Activated gamma-delta T cell treated with Interleukin-2 at 50 U/mL for 16 hours (primary cell): ENCODE measurements around the gene UBTF.
"Not testable (repeated sequence)": the region's sequence is repeated elsewhere in the genome, so short reads cannot be mapped to it uniquely, and the experiment has no call there.

Experiments
- DNase-seq: peaks from one replicate; pipeline ENCODE4 v3.0.0-alpha.2; 2020

The UBTF gene

DNA sequence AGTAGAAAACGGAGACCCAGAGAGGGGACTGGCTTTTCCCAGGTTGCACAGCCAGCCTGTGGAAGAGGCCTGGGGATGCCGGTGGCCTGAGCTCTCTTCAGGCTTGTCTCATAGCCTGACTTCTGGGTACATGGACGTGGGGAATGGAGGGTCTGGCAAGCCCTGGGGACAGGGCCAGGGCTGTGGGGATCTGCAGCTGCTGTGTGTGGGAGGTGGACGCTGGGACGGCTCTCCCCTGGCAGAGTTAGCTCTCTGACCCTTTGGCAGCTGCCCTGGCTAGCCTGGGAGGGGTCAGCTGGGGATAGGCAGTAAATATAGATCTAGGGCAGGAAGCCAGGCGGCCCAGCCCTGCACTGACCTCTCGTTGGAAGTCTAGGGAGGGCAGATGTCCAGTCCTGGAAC, 28.0 kb upstream of the UBTF start:
- no peak for DNase-seq

DNA sequence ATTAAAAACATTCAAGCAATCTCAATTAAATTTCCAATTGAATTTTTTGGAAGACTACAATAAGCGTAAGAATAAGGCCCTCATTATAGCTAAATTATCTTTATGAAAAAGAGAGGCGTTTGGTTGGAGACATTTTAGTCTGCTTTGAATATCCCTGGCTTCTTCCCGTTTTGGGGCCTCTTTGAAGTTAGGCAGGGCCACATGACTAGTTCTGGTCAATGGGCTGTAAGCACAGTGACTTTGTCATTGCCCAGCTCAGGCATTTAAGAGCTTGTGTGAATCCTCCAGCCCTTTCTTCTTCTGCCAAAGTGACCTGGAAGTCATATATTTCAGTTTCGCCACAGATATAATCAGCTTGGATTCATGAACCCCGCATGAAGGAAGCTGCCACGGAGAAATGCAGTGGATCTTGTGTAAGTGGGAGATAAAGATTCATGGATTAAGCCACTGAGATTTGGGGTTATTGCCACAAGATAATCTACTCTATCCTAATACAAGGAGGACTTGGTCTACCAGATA, 21.7 kb upstream of the UBTF start:
- no peak for DNase-seq

DNA sequence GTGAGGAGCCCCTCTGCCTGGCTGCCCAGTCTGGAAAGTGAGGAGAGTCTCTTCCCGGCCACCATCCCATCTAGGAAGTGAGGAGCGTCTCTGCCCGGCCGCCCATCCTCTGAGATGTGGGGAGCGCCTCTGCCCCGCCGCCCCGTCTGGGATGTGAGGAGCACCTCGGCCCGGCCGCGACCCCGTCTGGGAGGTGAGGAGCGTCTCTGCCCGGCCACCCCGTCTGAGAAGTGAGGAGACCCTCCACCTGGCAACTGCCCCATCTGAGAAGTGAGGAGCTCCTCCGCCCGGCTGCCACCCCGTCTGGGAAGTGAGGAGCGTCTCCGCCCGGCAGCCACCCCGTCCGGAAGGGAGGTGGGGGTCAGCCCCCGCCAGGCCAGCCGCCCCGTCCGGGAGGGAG, 18.4 kb upstream of the UBTF start:
- not testable (repeated sequence) for DNase-seq

DNA sequence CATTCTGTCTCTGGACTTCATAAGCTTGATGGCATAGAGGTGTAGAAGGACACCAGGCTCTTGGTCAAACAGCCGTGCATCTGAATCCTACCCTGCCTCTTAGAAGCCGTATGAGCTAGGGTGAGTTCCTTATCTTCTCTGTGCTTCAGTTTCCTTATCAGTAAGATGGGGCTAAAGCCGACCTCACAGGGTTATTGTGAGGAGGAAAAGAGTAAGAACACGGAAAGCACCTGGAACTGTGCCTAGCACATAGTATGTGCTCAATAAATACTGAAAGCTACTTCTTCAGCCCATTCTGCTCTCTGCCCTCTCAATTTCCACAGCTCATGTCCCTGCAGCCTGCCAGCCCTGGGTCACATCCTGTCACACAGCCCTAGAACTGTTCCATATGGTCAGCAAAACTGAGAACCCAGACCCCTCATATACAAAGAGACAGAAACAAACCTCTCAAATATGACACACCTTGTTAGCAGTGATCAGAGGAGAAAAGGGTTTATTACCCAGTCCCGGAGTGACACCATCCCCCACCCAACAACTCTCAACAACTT, 17.0 kb upstream of the UBTF start:
- no peak for DNase-seq

DNA sequence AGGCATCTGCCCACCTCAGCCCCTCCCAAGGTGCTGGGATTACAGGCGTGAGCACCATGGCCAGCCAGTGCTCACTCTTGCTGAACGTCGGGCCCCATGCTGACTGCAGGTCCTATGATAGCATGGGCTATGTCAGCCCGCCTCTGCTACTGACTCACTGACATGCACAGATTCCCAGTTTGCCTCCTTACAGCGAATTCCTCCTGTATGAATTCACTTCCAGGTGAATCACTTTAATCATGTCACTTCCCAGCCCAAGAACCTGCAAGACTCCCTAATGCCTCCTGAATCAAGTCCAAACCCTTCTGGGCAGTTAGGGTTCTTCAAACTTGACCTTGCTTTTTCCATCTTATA, 16.1 kb upstream of the UBTF start:
- no peak for DNase-seq

DNA sequence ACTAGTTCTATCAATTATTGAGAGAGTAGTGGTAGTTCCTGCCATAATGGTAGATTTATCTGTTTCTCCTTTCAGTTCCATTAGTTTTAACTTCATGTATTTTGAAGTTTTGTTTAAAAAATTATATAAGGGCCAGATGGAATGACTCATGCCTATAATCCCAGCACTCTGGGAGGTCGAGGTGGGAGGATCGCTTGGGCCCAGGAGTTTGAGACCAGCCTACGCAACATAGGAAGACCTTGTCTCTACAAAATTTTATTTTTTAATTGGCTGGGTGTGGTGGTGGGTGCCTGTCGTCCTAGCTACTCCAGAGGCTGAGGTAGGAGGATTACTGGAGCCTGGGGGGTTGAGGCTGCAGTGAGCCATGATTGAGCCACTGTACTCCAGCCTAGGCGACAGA, 14.1 kb upstream of the UBTF start:
- DNase-seq, result no peak

DNA sequence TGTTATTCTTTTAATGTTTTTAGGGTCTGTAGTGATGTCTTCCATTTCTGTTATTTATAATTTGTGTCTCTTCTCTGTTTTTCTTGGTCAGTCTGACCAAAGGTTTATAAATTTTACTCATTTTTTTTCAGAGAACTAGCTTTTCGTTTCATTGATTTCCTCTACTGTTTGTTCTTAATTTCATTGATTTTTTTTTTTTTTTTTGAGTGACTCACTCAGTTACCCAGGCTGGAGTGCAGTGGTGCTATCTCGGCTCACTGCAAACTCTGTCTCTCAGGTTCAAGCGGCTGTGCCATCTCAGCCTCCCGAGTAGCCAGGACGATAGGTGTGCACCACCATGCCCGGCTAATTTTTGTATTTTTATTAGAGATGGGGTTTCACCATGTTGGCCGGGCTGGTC, 12.6 kb upstream of the UBTF start:
- no peak for DNase-seq

DNA sequence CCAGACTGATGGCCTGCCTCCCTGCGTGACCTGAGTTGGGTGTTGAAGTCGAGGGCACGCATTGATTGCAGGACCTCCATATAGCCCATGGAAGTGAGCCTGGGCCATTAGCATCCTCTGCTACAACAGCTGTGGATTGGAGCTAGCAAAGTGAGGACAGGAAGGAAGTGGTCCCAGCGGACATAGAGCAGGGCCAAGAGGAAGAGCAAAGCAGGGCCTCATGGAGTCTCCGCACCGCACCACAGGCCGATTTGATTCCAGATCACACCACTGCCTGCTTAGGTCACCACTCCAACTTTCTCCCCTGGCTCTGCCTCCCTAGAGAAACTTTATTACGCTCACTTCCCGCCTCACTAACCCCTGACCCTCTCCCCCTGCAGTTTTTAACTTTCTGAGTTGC, 10.7 kb upstream of the UBTF start:
- DNase-seq, result no peak

DNA sequence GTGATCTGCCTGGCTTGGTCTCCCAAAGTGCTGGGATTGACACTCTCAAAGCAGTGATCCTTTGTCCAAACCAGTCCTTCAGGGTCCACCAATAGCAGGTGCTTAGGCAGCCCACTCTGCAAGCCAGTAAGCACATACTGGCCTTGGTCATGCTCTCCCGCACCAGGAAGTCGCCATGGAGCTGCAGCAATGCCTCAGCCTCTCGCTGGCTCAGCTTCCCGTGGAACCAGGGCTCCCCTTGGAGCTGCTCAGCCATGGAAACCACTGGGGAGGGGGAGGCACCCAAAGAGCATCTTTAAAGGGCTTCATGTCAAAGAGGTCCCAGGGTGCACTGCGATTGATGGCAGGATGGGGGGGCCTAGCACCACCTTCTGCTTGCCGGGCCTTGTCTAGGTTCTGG, 9.6 kb upstream of the UBTF start:
- no peak for DNase-seq

DNA sequence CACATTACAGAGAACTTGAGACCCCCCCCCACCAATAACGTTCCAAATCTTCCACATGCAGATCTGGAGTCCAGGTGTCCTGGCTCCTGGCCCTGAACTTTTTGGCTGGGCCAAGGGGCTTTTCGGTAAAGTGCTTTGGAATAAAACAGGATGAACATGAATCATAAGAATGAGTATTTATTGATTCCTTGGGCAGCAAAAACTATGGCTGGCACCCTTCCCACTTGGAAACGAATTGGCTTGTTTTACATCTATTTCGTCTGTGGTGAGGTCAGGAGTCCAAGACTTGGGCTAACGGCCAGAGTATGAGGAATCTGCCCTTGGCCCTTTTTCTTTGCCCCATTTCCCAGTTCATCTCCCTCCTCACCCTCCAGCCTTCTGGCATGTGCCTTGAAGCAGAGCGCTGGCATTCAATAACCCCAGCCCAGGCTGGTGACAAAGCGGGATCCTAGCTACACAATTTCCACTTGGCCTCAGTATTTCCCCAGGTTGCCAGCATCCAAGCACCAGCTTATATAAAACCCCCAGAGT, 4.1 kb upstream of the UBTF start:
- DNase-seq, result no peak

DNA sequence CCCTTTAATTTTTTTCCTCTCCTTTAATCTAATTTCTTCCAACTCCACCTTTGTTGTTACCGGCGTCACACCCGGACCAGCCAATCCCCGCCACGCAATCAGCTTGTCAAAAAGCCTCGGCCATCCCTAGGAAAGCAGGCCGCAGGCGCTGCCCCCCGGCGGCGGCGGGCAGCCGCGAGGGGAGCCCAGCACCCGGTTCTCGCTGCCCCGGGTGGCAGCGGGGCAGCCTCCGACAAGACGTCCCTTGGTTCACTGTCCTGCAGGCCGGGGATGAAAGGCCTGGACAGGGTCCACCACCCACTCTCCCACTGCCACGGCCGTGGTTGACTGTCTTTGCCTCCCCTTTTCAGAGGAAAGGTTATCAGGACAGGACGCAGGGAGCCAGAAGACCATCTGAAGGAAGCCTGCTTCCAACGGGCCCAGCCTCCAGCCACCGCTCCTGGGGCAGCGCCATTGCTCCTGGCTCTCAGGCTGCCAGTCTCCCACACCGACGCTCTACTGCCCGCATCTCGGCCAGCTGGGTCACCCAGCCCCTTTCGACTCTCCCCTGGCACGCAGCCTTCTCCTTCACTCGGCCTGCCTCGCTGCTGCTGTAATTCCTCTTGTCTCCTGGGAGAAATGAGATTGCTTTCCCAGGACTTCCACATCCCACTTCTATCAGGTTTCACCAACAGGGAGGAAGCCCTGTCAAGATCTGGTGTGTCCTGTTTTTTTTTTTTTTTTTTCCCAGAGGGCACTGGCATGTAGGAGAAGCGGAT, 2.8 kb upstream of the UBTF start:
- peak; percentile 37 for DNase-seq

DNA sequence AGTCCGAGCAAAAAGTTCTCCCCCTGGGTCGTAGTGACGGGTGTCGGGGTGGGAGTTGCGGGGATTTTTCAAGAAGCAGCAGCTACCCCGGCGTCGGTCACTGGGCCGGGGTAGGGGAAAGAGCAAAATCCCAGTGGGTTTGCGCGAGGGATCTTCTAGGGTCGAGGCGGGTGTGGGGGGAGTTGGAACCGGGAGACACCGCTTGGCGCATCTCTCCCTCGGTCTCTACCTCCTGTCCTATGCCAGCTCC, 2.3 kb upstream of the UBTF start:
- DNase-seq, result no peak

DNA sequence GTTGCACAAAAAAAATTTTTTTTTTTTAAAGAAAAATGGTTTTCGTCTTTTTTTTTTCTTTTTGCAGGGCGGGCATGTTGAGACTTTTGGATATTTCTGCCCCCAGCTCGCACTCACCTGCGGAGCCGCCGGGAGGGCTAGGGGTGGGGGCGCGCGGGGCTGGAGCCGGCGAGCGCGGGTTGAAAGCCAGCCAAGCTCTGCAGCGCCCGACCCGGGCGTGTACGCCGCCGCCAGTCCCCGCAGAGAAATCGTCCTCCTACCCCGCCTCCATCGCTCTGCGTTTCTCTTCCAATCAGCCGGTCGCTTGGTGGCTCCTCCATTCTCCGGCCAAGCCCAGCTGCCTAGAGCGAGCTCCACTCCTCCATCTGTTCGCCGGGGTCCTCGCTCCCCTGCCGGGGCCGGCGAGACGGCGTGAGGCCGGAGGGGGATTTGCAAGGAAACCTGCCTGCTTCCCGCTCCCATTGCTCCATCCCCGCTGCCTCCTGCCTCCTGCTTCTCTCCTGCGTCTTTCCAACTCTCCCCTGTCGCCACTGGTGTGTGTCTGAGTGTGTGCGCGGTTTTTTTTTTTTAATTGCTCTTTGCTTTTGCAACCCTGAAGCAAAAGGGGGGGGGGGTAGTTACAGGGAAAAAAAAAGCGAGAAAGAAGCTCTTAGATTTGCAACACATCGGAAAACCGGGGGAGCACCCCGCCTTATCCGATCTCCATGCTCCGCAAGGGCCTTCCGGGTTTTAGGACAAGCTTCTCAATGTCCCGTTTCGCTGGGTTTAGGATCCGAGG, 1.8 kb upstream of the UBTF start:
- peak; percentile 53 for DNase-seq

DNA sequence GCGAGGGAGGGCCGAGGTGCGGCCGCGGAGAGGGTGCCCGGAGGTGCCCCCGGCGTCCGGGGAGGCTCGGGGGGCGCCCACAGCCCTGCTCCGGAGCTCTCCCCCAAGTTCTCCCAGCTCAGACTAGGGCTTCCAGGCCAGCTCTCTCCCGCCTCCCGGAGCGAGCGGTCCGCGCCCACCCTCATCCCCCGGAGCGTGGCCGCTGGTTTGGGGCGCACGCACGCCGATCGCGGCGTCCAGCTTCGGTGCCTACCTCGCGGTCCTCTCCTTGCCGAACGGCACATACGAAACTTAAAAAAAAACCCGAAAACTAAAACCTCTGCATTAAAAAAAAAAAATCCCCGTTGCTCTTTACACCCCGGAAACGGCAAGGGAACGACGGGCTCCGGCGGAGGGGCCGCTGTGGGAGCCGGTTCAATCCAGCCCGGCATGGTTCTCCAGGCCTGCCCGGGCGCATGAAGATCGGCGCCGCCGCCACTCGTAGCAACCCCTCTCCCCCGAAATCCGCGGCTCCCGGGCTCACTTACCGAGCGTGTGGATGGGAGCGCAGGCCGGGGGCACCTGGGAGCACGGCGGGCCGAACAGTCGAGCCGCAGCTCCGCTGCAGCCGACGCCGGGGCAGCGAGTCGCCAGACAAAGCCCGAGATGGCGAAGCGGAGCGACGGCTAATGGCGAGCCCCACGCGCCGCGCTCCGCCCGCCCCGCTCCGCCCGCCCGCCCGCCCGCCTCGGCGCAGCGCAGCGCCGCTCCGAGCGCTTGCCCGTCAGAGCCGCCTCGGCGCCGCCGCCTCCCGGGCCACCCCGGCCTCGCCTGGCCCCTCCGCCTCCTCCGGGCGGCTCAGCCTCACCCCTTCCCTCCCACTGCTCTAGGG, 973 bp upstream of the UBTF start:
- DNase-seq, result peak; percentile 47

DNA sequence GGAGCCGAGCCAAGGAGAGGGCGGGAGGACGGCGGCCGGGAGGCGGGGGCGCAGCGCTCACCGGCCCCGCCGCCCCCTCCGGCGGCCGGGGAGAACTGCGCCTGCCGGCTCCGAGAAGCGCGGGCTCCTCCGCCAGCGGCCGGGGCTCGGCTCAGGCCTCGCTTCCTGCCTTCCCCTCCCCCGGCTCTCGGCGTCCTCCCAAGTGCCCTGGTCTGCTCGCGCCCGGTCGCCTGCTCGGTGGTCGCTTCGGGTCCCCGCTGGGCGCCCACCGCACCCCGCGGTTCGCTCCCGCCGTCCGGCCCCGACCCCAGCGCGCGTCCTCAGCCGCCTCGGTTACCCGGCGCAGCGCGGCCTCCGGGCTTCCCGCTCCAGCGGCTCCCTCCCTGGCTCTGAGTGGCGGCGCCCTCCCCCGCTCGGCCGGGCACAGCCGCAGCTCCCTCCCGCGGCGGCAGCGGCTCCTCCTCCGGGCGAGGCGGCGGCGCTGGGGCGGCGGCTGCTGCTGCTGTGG, 313 bp downstream of the UBTF start:
- peak; percentile 60 for DNase-seq

DNA sequence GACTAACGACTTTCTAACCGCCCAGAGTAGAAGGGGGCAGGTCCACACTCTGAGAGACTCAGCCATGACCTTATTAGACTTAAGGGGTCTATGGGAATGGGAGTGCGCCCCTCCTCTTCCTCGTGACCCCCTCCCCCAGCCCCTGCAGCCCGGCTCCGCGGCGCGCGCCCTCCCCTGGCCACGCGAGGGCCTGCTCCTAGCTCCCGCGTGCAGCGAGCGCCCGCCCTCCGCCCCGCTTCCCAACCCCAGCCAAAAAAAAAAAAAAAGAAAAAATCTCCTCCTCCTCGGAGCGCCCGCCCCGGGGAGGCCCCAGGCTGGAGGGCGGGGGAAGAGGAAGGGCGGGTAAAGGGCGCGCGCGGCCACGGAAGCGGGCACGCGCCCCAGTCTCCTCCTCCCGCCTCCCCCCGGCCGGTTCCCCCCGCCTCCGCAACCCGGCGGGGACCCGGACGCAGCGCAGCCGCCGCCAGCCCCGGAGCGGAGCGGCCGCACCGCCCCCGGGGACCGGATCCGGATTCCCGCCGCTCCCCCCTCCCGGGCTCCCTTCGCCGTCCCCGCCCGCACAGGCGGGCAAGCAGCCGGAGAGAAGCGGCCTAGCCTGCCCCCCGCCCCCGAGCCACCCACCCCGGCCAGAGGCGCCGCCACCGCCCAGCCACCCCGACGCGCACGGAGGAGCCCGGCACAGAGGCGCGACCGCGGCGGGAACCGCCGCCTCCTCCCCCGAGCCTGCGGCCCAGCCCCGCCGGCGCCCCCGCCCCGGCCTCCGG, 949 bp downstream of the UBTF start:
- DNase-seq, result peak; percentile 85

DNA sequence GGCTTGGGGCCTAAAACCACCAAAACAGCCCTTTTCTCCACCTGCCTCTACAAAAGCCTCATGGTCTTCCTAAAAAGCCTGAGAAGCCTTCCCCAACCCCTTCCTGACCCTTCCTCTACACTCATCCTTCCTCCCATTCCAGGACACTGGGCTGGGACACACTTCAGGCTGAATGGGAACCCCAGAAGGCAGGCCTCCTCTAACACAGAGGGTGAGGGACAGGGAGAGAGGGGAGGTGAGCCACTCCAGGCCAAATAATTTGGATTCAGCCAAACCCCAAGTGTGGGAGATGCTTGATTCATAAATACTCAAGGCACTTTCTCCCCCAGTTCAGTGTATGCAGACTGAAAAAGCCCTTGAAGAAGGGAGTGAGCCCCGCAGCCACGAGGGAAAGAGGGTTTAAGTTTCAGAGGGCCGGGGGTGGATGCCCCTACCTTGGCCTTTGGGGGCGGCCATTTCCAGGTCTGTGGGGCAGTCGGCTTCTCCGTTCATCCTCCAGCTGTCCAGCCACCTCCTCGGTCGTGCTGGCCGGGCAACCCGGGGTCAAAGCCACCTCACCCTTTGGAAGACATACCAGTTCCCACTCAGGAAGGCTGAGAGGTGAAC, 1.6 kb downstream of the UBTF start:
- no peak for DNase-seq

DNA sequence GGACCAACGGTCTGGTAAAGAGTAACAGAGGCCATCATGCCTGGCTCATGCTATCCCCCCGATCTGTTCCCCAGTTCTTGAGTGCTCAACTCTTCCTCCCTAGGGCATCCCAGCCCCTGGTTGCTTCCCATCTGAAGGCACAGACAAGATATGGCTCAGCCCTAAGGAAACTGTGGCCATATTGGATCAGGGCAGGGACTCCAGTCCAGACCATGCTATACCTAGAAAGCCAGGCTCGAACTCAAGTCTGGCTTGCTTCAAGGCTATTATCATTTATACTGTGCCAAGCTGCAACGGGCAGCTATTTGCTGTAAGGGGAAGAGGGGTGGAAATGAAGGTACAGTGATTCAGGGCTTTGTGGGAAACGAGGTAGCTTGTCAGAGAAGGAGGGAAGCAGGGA, 2.8 kb downstream of the UBTF start:
- no peak for DNase-seq

DNA sequence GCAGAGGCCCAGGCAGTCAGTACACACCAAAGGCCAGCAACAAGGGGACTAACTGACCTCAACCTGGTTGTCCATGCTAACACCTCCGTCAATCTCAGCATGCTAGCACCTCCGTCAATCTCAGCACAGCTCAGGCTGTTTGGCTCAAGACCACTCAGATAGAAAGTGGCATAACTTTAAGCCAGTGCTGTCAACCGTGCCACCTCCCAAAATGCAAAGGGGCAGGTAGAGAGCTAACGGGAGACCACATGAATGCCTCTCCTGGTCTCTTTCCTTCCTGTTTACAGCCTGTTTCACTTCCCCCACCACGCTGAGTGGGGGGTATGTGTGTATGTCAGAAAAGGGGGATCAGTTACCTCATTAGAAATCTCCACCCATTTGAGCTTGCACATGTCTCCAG, 3.3 kb downstream of the UBTF start:
- peak; percentile 61 for DNase-seq

DNA sequence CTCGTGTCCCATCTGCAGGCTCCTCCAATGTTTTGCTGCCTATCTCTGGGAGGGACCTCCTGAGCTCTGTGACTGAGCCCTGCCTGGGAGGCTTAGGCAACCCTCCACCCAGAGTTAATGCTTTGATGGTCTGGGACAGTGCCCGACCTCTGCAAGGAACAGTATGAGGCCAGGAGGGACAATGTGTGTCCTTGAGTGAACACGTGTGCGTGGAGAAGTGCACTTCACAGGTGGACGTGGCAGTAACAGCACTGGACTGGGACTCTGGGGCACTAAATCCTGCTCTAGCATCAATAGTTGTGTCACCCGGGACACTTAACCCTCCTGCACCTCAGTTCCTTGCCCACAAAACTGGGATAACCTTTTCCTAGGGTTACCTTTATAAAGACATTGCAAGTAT, 4.6 kb downstream of the UBTF start:
- DNase-seq, result no peak

DNA sequence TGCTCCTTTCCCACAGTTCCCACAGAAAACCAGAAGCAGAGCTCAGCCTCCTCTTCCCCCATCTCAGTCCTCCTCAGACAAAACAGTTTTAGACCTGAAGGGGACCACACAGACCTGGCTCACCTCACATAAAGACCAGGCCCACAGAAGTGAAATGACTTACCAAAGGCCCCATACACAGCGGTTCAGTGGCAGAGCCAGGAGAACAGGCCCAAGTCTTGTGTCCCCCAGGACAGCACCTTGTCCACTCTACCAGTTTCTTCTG, 5.3 kb downstream of the UBTF start:
- DNase-seq, result no peak
